NK-92 treated with Interleukin-12 subunit alpha and Interleukin-12 subunit beta, amount 100 ng/mL, for 24 hours (cell line): ENCODE data around the gene BAHCC1.

Experiments
- DNase-seq: peaks from one replicate; lab custom pipeline; 2025; lab: John Stamatoyannopoulos, UW

BAHCC1 gene

GRCh38 chr17:81514739-81515529 lies 119.7 kb downstream of the BAHCC1 start:
- DNase-seq = peak; percentile 58

GRCh38 chr17:81515530-81516041 lies 120.3 kb downstream of the BAHCC1 start:
- no peak for DNase-seq
